OCI-LY7 (cell line): ENCODE measurements around the gene PPP1R26.

ENCODE experiments used
- EZH2phosphoT487 ChIP-seq: fragments of 200-600 bp; sonication (generic); IDR thresholded peaks from 2 replicates; pipeline ENCODE4 v1.6.1; 2018; ENCODE audit warnings: low read depth, borderline replicate concordance, mild to moderate bottlenecking, mixed run types, antibody characterized with exemption, low read length, moderate library complexity, mixed read lengths
- TF ChIP-seq, protein P1 (sequence below): fragments of 200-600 bp; sonication (generic); conservative IDR thresholded peaks from 2 replicates; pipeline ENCODE4 v1.5.1; 2014; ENCODE audit warnings: mild to moderate bottlenecking, antibody characterized with exemption, low read length, moderate library complexity, mixed read lengths

DNA sequence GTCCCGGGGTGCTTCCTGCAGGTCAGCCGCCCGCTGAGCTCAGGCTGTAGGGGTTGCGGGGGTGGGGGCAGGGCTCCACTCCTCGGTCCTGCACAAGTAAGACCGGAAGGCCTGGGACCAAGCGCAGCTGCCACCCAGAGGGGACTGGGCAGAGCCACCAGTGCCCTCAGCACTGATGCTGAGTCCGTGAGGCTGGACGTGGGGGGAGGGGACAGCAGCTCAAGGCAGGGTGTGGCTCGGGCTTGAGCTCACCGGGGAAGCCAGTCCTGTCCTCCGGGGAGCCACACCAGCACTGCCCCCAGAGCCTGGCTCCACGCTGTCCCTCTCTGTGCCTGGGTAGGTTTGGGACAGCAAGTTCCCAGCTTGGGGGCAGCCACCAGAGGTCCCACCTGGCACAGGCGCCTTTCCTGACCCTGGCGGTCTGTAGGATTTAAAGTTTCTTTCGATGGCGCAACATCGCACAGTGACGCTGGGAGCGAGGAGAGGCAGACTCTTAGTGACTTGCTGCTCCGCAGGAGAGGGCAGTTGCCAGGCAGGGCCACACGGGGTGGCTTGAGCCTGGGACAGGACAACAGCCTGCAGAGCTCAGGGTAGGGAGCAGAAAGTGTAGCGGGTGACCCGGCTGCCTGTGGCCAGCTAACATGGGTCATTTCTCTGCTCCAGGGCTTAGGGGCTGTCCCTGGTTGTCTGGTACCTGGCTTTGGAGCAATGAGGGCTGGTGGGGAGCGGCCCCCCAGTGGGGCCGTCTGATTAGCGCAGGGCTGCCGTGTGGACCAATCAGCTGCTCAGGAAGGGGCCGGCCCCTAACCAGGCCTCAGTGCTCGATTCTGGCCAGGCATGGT, 47.4 kb downstream of the PPP1R26 start:
- TF ChIP-seq, protein P1, sequence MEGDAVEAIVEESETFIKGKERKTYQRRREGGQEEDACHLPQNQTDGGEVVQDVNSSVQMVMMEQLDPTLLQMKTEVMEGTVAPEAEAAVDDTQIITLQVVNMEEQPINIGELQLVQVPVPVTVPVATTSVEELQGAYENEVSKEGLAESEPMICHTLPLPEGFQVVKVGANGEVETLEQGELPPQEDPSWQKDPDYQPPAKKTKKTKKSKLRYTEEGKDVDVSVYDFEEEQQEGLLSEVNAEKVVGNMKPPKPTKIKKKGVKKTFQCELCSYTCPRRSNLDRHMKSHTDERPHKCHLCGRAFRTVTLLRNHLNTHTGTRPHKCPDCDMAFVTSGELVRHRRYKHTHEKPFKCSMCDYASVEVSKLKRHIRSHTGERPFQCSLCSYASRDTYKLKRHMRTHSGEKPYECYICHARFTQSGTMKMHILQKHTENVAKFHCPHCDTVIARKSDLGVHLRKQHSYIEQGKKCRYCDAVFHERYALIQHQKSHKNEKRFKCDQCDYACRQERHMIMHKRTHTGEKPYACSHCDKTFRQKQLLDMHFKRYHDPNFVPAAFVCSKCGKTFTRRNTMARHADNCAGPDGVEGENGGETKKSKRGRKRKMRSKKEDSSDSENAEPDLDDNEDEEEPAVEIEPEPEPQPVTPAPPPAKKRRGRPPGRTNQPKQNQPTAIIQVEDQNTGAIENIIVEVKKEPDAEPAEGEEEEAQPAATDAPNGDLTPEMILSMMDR = no peak
- no peak for TF ChIP-seq EZH2phosphoT487
